Right lobe of liver (tissue), 4 donors: Measurements from ENCODE around the gene SLC28A2.

Source experiments
- POLR2A ChIP-seq: fragments of 450-650 bp; IDR thresholded peaks from one replicate; pipeline ENCODE4 v1.6.1; 2017; ENCODE audit warnings: antibody characterized with exemption, mild to moderate bottlenecking
- TF ChIP-seq, protein P1 (sequence below), 4 donors: fragments of 200-600 bp in 3 of 4; fragments of 450-650 bp in 1 of 4; IDR thresholded peaks; one replicate each; pipeline versions ENCODE4 v1.5.1 to v1.8.0; 2016 to 2022; ENCODE audit warnings: antibody characterized with exemption in 4 of 4, mild to moderate bottlenecking in 2 of 4
- donor health status: DM: no; HTN: no; CAD: no.
- donor health status: DM: no; HTN: no; CAD: no.
- donor health status: DM: no; HTN: yes; CAD: no.

DNA sequence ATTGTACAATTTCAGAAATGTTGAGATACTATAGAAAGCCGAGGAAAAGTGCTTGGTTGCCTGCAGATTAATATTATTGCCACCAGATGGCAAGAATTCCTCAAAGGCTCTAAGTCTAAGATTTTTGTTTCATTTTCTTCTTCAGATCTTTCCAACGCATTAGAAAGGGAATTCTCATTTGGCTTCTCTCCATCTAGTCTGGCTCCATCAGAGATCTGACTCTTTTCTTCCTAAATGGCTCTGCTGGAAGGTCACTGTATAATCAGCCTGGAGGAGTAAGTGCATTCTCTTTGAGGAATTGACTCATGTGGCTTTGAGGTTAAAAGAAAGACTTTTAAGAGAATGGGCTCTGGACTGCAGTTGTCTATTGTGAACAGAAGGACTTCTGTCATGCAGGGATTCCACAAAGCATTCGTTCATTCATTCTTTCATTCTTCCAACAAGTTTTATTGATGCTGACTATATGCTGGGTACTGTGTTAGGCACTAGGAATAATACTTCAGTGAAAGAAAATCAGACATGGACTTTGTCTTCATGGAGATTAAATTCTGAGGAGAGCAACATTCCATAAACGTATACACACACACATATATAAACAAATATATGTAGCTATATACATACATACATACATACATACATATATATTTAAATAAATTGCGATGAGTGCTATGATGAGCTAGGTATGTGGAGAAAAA, 55.3 kb downstream of the SLC28A2 start:
- TF ChIP-seq, protein P1, sequence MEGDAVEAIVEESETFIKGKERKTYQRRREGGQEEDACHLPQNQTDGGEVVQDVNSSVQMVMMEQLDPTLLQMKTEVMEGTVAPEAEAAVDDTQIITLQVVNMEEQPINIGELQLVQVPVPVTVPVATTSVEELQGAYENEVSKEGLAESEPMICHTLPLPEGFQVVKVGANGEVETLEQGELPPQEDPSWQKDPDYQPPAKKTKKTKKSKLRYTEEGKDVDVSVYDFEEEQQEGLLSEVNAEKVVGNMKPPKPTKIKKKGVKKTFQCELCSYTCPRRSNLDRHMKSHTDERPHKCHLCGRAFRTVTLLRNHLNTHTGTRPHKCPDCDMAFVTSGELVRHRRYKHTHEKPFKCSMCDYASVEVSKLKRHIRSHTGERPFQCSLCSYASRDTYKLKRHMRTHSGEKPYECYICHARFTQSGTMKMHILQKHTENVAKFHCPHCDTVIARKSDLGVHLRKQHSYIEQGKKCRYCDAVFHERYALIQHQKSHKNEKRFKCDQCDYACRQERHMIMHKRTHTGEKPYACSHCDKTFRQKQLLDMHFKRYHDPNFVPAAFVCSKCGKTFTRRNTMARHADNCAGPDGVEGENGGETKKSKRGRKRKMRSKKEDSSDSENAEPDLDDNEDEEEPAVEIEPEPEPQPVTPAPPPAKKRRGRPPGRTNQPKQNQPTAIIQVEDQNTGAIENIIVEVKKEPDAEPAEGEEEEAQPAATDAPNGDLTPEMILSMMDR (IDR thresholded peaks at IDR 0.05), result peak; percentile 66 to 79 (median 70)
- TF ChIP-seq POLR2A, result no peak
